SK-N-SH treated with all-trans-retinoic acid at 6 μM for 48 hours (cell line): ENCODE measurements around the gene SLC26A2.
"Not testable (repeated sequence)": the region's sequence is repeated elsewhere in the genome, so short reads cannot be mapped to it uniquely, and the experiment has no call there.

Source experiments
- ATAC-seq: fragments of 200-7000 bp; cut with Tn5 transposase; 3 replicates; pipeline ENCODE4 v1.9.1; 2020; ENCODE audit warnings: mild to moderate bottlenecking, moderate library complexity
- ARNTL ChIP-seq: fragments of 450-650 bp; formaldehyde crosslinking; IDR thresholded peaks from 2 replicates; pipeline ENCODE4 v1.5.0; 2020; ENCODE audit warnings: low read depth, mild to moderate bottlenecking, moderate library complexity, borderline replicate concordance
- BACH2 ChIP-seq: fragments of 250-450 bp; sonication (Bioruptor Pico); IDR thresholded peaks from 2 replicates; pipeline ENCODE4 v1.9.0; 2021; ENCODE audit warnings: mild to moderate bottlenecking, borderline replicate concordance
- CSDC2 ChIP-seq: fragments of 250-450 bp; sonication (Bioruptor Pico); IDR thresholded peaks from 2 replicates; pipeline ENCODE4 v1.5.0; 2020; ENCODE audit warnings: mild to moderate bottlenecking, moderate library complexity
- ESRRG ChIP-seq: fragments of 250-450 bp; sonication (Bioruptor Pico); IDR thresholded peaks from 2 replicates; pipeline ENCODE4 v1.6.1; 2021; ENCODE audit warnings: mild to moderate bottlenecking
- GLIS3 ChIP-seq: fragments of 250-450 bp; sonication (Bioruptor Pico); IDR thresholded peaks from 2 replicates; pipeline ENCODE4 v1.5.0; 2020; ENCODE audit warnings: mild to moderate bottlenecking, moderate library complexity
- ISL1 ChIP-seq: fragments of 250-450 bp; sonication (Bioruptor Pico); IDR thresholded peaks from 2 replicates; pipeline ENCODE4 v2.1.2; 2022; ENCODE audit warnings: mild to moderate bottlenecking, moderate library complexity
- OSR1 ChIP-seq: fragments of 250-450 bp; sonication (Bioruptor Pico); IDR thresholded peaks from 2 replicates; pipeline ENCODE4 v1.8.0; 2022; ENCODE audit warnings: moderate library complexity, mild to moderate bottlenecking, inconsistent platforms
- PATZ1 ChIP-seq: fragments of 250-450 bp; sonication (Bioruptor Pico); IDR thresholded peaks from 2 replicates; pipeline ENCODE4 v1.8.0; 2020; ENCODE audit warnings: mild to moderate bottlenecking, moderate library complexity, borderline replicate concordance
- PPARA ChIP-seq: fragments of 250-450 bp; sonication (Bioruptor Pico); IDR thresholded peaks from 2 replicates; pipeline ENCODE4 v1.5.0; 2020; ENCODE audit warnings: mild to moderate bottlenecking, borderline replicate concordance
- RARB ChIP-seq: fragments of 250-450 bp; sonication (Bioruptor Pico); IDR thresholded peaks from 2 replicates; pipeline ENCODE4 v1.8.0; 2021; ENCODE audit warnings: mild to moderate bottlenecking, moderate library complexity
- TCF4 ChIP-seq: fragments of 250-450 bp; sonication (Bioruptor Pico); IDR thresholded peaks from 2 replicates; pipeline ENCODE4 v1.8.0; 2021; ENCODE audit warnings: mild to moderate bottlenecking, moderate library complexity, borderline replicate concordance
- TOX ChIP-seq: fragments of 250-450 bp; sonication (Bioruptor Pico); IDR thresholded peaks from 2 replicates; pipeline ENCODE4 v1.8.0; 2021; ENCODE audit warnings: mild to moderate bottlenecking, moderate library complexity, borderline replicate concordance
- ZC3H10 ChIP-seq: fragments of 250-450 bp; sonication (Bioruptor Pico); IDR thresholded peaks from 2 replicates; pipeline ENCODE4 v1.5.1; 2021; ENCODE audit warnings: mild to moderate bottlenecking, moderate library complexity
- ZFP3 ChIP-seq: fragments of 250-450 bp; sonication (Bioruptor Pico); IDR thresholded peaks from 2 replicates; pipeline ENCODE4 v1.5.0; 2020; ENCODE audit warnings: mild to moderate bottlenecking, moderate library complexity
- ZFP30 ChIP-seq: fragments of 450-650 bp; formaldehyde crosslinking; IDR thresholded peaks from 2 replicates; pipeline ENCODE4 v1.5.0; 2022; ENCODE audit warnings: mild to moderate bottlenecking, moderate library complexity
- ZNF565 ChIP-seq: fragments of 450-650 bp; formaldehyde crosslinking; conservative IDR thresholded peaks from 2 replicates; pipeline ENCODE4 v1.5.0; 2020; ENCODE audit warnings: low read depth, mild to moderate bottlenecking, moderate library complexity
- ZNF70 ChIP-seq: fragments of 450-650 bp; formaldehyde crosslinking; IDR thresholded peaks from 2 replicates; pipeline ENCODE4 v1.5.0; 2020; ENCODE audit warnings: mild to moderate bottlenecking, moderate library complexity
- ZNF8 ChIP-seq: fragments of 450-650 bp; formaldehyde crosslinking; IDR thresholded peaks from 2 replicates; pipeline ENCODE4 v1.5.0; 2020; ENCODE audit warnings: mild to moderate bottlenecking, moderate library complexity
- TF ChIP-seq, protein P1 (sequence below): fragments of 250-450 bp; sonication (Bioruptor Pico); IDR thresholded peaks from 2 replicates; pipeline ENCODE4 v1.5.1; 2021; ENCODE audit warnings: mild to moderate bottlenecking, moderate library complexity
- TF ChIP-seq, protein P2 (sequence below): fragments of 250-450 bp; sonication (Bioruptor Pico); IDR thresholded peaks from 2 replicates; pipeline ENCODE4 v1.5.1; 2020; ENCODE audit warnings: low read depth, mild to moderate bottlenecking, moderate library complexity
- TF ChIP-seq, protein P3 (sequence below): fragments of 250-450 bp; sonication (Bioruptor Pico); IDR thresholded peaks from 2 replicates; pipeline ENCODE4 v1.8.0; 2021; ENCODE audit warnings: low read depth, mild to moderate bottlenecking, moderate library complexity, borderline replicate concordance

Gene SLC26A2

GRCh38 chr5:149942199-149942598, 18.4 kb upstream of the SLC26A2 start:
- no peak for ATAC-seq

GRCh38 chr5:149942741-149943169, 17.8 kb upstream of the SLC26A2 start:
- not testable (repeated sequence) for ATAC-seq

More at GRCh38 chr5:149942199-149942598, 18.4 kb upstream of the SLC26A2 start:
- TF ChIP-seq ZNF8 (CRISPR knock-in tag) = no peak
- no peak for TF ChIP-seq TOX (CRISPR knock-in tag)
- no peak for TF ChIP-seq ZNF565 (CRISPR knock-in tag)
- TF ChIP-seq, protein P1, sequence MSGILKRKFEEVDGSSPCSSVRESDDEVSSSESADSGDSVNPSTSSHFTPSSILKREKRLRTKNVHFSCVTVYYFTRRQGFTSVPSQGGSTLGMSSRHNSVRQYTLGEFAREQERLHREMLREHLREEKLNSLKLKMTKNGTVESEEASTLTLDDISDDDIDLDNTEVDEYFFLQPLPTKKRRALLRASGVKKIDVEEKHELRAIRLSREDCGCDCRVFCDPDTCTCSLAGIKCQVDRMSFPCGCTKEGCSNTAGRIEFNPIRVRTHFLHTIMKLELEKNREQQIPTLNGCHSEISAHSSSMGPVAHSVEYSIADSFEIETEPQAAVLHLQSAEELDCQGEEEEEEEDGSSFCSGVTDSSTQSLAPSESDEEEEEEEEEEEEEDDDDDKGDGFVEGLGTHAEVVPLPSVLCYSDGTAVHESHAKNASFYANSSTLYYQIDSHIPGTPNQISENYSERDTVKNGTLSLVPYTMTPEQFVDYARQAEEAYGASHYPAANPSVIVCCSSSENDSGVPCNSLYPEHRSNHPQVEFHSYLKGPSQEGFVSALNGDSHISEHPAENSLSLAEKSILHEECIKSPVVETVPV = no peak
- no peak for TF ChIP-seq ISL1 (CRISPR knock-in tag)
- TF ChIP-seq, protein P2, sequence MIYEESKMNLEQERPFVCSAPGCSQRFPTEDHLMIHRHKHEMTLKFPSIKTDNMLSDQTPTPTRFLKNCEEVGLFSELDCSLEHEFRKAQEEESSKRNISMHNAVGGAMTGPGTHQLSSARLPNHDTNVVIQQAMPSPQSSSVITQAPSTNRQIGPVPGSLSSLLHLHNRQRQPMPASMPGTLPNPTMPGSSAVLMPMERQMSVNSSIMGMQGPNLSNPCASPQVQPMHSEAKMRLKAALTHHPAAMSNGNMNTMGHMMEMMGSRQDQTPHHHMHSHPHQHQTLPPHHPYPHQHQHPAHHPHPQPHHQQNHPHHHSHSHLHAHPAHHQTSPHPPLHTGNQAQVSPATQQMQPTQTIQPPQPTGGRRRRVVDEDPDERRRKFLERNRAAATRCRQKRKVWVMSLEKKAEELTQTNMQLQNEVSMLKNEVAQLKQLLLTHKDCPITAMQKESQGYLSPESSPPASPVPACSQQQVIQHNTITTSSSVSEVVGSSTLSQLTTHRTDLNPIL (CRISPR knock-in tag) = no peak
- TF ChIP-seq ARNTL (CRISPR knock-in tag) = no peak
- no peak for TF ChIP-seq RARB (CRISPR knock-in tag)
- TF ChIP-seq PATZ1 (CRISPR knock-in tag) = no peak
- TF ChIP-seq, all 23 proteins: peak for 0

DNA sequence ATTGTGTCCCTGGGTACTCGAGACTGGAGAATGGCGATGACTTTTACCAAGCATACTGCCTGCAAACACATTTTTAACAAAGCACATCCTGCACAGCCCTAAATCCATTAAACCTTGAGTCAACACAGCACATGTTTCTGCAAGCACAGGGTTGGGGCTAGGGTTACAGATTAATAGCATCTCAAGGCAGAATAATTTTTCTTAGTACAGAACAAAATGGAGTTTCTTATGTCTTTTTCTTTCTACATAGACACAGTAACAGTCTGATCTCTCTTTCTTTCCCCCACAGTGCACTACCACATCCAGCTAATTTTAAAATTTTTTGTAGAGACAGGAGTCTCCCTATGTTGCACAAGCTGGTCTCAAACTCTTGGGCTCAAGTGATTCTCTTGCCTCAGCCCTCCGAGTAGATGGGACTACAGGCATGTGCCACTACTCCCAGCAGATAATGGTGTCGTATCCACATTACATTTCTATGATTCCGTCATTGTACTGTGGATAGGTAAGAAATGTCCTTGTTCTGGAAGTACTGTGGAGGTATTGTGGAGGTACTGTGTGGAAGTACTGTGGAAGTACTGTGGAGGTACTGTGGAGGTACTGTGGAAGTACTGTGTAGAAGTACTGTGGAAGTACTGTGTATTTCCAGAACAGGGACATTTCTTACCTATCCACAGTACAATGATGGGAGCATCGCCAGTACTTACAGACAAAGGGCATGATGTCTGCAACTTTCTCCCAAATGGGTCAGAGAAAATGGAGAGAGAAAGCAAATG, 17.2 kb upstream of the SLC26A2 start:
- ATAC-seq = not testable (repeated sequence)

GRCh38 chr5:149944666-149945065, 15.9 kb upstream of the SLC26A2 start, which contains the start of gene PDE6A:
Gene PDE6A (minus strand): TSS chr5:149944793. CDS start chr5:149944673, 120 bp downstream.
- ATAC-seq = no peak
- TF ChIP-seq, protein P3, sequence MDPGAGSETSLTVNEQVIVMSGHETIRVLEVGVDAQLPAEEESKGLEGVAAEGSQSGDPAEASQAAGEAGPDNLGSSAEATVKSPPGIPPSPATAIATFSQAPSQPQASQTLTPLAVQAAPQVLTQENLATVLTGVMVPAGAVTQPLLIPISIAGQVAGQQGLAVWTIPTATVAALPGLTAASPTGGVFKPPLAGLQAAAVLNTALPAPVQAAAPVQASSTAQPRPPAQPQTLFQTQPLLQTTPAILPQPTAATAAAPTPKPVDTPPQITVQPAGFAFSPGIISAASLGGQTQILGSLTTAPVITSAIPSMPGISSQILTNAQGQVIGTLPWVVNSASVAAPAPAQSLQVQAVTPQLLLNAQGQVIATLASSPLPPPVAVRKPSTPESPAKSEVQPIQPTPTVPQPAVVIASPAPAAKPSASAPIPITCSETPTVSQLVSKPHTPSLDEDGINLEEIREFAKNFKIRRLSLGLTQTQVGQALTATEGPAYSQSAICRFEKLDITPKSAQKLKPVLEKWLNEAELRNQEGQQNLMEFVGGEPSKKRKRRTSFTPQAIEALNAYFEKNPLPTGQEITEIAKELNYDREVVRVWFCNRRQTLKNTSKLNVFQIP (CRISPR knock-in tag) = no peak
- TF ChIP-seq, protein P2 (CRISPR knock-in tag) = no peak
- TF ChIP-seq ARNTL (CRISPR knock-in tag) (no peak), ZFP30 (CRISPR knock-in tag) (no peak), ISL1 (CRISPR knock-in tag) (no peak), ZFP3 (CRISPR knock-in tag) (no peak), TCF4 (CRISPR knock-in tag) (no peak), RARB (CRISPR knock-in tag) (no peak), OSR1 (CRISPR knock-in tag) (no peak), CSDC2 (CRISPR knock-in tag) (no peak), BACH2 (CRISPR knock-in tag) (no peak), GLIS3 (no peak), ZC3H10 (no peak), TOX (CRISPR knock-in tag) (no peak), ZNF70 (no peak), ESRRG (CRISPR knock-in tag) (no peak), PPARA (CRISPR knock-in tag) (no peak), ZNF565 (CRISPR knock-in tag) (no peak), PATZ1 (CRISPR knock-in tag) (no peak), ZNF8 (CRISPR knock-in tag) (no peak)
